Neuronal stem cell (in vitro differentiated cells): ENCODE measurements around the gene CPNE5.

ENCODE experiments used
- DNase-seq: peaks from one replicate; pipeline ENCODE4 v3.0.0-alpha.2; 2013; ENCODE audit warnings: low spot score
- H2AFZ ChIP-seq: one replicate; pipeline ENCODE4 v1.6.1; 2013; ENCODE audit warnings: mild to moderate bottlenecking, low read length, inconsistent platforms
- H2AK5ac ChIP-seq: 2 replicates; pipeline ENCODE4 v1.6.1; 2013; ENCODE audit warnings: low read depth, mild to moderate bottlenecking, inconsistent platforms, low read length, moderate library complexity, mixed read lengths
- H2BK120ac ChIP-seq: 2 replicates; pipeline ENCODE4 v1.6.1; 2013; ENCODE audit warnings: low read depth, mild to moderate bottlenecking, inconsistent platforms, low read length, moderate library complexity, mixed read lengths
- H2BK12ac ChIP-seq: one replicate; pipeline ENCODE4 v1.6.1; 2013; ENCODE audit warnings: low read length, inconsistent platforms
- H2BK15ac ChIP-seq: 2 replicates; pipeline ENCODE4 v1.6.1; 2013; ENCODE audit warnings: mild to moderate bottlenecking, low read length, inconsistent platforms, mixed read lengths
- H2BK5ac ChIP-seq: one replicate; pipeline ENCODE4 v1.6.1; 2013; ENCODE audit warnings: inconsistent platforms, mild to moderate bottlenecking, low read length, moderate library complexity
- H3K14ac ChIP-seq: one replicate; pipeline ENCODE4 v1.6.1; 2013; ENCODE audit warnings: low read length, inconsistent platforms
- H3K18ac ChIP-seq: 2 replicates; pipeline ENCODE4 v1.6.1; 2013; ENCODE audit warnings: low read length, inconsistent platforms
- H3K23ac ChIP-seq: 2 replicates; pipeline ENCODE4 v1.6.1; 2013; ENCODE audit warnings: low read depth, mild to moderate bottlenecking, mixed read lengths, low read length, inconsistent platforms; ENCODE audit not compliant: poor library complexity
- H3K27ac ChIP-seq: replicated peaks from 3 replicates; pipeline ENCODE4 v1.5.1; 2013; ENCODE audit warnings: low read length, inconsistent platforms
- H3K27me3 ChIP-seq, 3 experiments: 2 replicates each; pipeline ENCODE4 v1.6.1; 2013; ENCODE audit warnings: low read length in 3 of 3, mild to moderate bottlenecking in 2 of 3, inconsistent platforms in 1 of 3, low read depth in 1 of 3, mixed read lengths in 1 of 3, moderate library complexity in 1 of 3; ENCODE audit not compliant: control insufficient read depth in 3 of 3, insufficient read depth in 3 of 3
- H3K36me3 ChIP-seq, 2 donors: replicated peaks in 1 of 2; 2 replicates each; pipeline ENCODE4 v1.6.1; 2013; ENCODE audit warnings: low read length in 2 of 2; ENCODE audit not compliant: control insufficient read depth in 2 of 2, insufficient read depth in 2 of 2
- H3K4ac ChIP-seq: 2 replicates; pipeline ENCODE4 v1.6.1; 2013; ENCODE audit warnings: inconsistent platforms, mild to moderate bottlenecking, low read length, moderate library complexity
- H3K4me1 ChIP-seq, 2 donors: 1 replicate in 1 of 2; 2 replicates in 1 of 2; pipeline ENCODE4 v1.6.1; 2013; ENCODE audit warnings: low read length in 2 of 2, low read depth in 1 of 2; ENCODE audit not compliant: control insufficient read depth in 2 of 2, insufficient read depth in 1 of 2
- H3K4me2 ChIP-seq: one replicate; pipeline ENCODE4 v1.6.1; 2013; ENCODE audit warnings: mild to moderate bottlenecking, low read length, inconsistent platforms; ENCODE audit not compliant: insufficient read depth, poor library complexity, severe bottlenecking
- H3K4me3 ChIP-seq, 2 donors: 2 replicates each; pipeline ENCODE4 v1.5.1; 2013; ENCODE audit warnings: low read length in 2 of 2, mild to moderate bottlenecking in 2 of 2, inconsistent platforms in 1 of 2, moderate library complexity in 1 of 2
- H3K79me1 ChIP-seq: one replicate; pipeline ENCODE4 v1.6.1; 2013; ENCODE audit warnings: low read depth, mild to moderate bottlenecking, inconsistent platforms, low read length, moderate library complexity
- H3K9ac ChIP-seq: one replicate; pipeline ENCODE4 v1.6.1; 2013; ENCODE audit warnings: mild to moderate bottlenecking, low read depth, low read length, inconsistent platforms; ENCODE audit not compliant: poor library complexity
- H3K9me3 ChIP-seq, 2 donors: replicated peaks in 1 of 2; 2 replicates each; pipeline versions ENCODE3 to v1.6.1; 2013; ENCODE audit warnings: low read length in 2 of 2, mild to moderate bottlenecking in 2 of 2, inconsistent platforms in 1 of 2, low read depth in 1 of 2, mixed read lengths in 1 of 2, moderate library complexity in 1 of 2; ENCODE audit not compliant: control insufficient read depth in 2 of 2, insufficient read depth in 1 of 2
- H4K8ac ChIP-seq: one replicate; pipeline ENCODE4 v1.6.1; 2013; ENCODE audit warnings: low read depth, mild to moderate bottlenecking, inconsistent platforms, low read length, moderate library complexity
- H4K91ac ChIP-seq: one replicate; pipeline ENCODE4 v1.6.1; 2013; ENCODE audit warnings: low read length, low read depth, mild to moderate bottlenecking, inconsistent platforms; ENCODE audit not compliant: poor library complexity
- WGBS, 2 donors: extraction: QIAGEN DNeasy Blood & Tissue Kit; methylation state at CpG; one replicate each; pipeline ENCODE4 v1.1.7; 2013; ENCODE audit warnings: missing lambda C conversion rate in 2 of 2, mixed read lengths in 1 of 2; ENCODE audit not compliant: insufficient read length in 2 of 2, insufficient replicate concordance in 1 of 2; ENCODE audit errors: extremely low coverage in 2 of 2; 5-methylcytosine and 5-hydroxymethylcytosine counted together

Gene CPNE5

DNA sequence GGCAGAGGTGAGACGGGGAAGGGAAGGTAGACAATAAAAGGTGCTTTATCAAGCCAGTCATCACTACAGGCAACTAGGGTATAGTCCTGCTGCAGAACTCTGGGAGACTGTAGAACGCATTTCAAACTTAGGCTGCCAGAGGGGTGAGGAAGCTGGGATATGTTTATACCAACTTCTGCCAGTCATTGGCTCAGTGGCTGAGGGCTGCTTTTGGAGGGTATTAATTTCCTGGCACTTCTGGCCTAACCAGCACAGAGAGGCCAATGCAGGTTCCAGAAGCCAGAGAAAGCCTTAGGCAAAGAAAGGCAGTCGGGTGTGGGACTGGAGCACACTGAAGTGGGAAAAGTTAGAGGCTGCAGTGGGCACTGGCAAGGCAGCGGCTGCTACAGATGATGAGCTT, 3.9 kb upstream of the CPNE5 start:
- Histone ChIP-seq H2AFZ (no peak overlapping the region), H3K4me2 (no peak overlapping the region), H3K27me3 (peaks cover 16 to 31% (median 22%) of the 10 kb centered on the region in 3 experiments), H2BK12ac (no peak overlapping the region), H2AK5ac (peak overlapping the region; percentile 66), H3K18ac (peak overlapping the region; percentile 19), H2BK5ac (no peak overlapping the region), H2BK120ac (no peak overlapping the region), H3K9ac (no peak overlapping the region), H3K4me3 (no peak overlapping the region), H3K79me1 (no peaks in the 10 kb centered on the region), H2BK15ac (peak overlapping the region; percentile 54), H4K91ac (no peak overlapping the region), H3K4me1 (peaks cover 14 to 17% of the 10 kb centered on the region in 2 donors), H3K36me3 (no peaks in the 10 kb centered on the region), H3K14ac (no peak overlapping the region), H3K9me3 (no peaks in the 10 kb centered on the region), H3K23ac (peak overlapping the region; percentile 3), H3K4ac (no peak overlapping the region), H4K8ac (no peak overlapping the region), H3K27ac (no peak overlapping the region)
- DNase-seq = no peak
- WGBS, 2 donors = no CpG with 5 or more reads among the region's 4 CpGs

DNA sequence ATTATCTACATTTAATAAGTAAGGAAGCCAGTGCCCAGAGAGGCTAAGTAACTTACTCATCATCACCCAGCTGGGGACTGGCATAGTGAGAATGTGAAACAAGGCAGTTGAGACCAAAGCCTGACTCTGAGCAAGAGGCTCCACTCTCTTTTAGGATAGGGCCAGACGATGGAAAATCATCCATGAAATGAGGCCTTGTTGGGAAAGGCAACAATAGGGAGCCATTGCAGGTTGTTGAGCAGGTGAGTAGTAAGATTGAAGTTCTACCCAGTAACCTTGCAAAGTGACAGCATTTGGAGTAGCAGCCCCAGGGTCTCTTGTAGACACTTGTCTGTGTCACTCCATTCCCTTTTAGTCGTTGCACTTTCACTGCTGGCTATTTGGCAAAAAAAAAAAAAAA, 2.5 kb upstream of the CPNE5 start:
- Histone ChIP-seq H3K4me1 (peaks cover 10 to 17% of the 10 kb centered on the region in 2 donors), H3K27ac (no peak overlapping the region), H3K14ac (no peak overlapping the region), H2BK5ac (no peak overlapping the region), H4K8ac (no peak overlapping the region), H3K23ac (no peak overlapping the region), H2AFZ (no peak overlapping the region), H3K18ac (no peak overlapping the region), H3K9ac (no peak overlapping the region), H2BK12ac (no peak overlapping the region), H3K4ac (no peak overlapping the region), H3K4me2 (no peak overlapping the region), H2AK5ac (no peak overlapping the region), H3K36me3 (no peaks in the 10 kb centered on the region), H3K4me3 (no peak overlapping the region), H4K91ac (no peak overlapping the region), H3K79me1 (no peaks in the 10 kb centered on the region), H3K27me3 (peaks cover 19 to 44% (median 37%) of the 10 kb centered on the region in 3 experiments), H2BK15ac (no peak overlapping the region), H2BK120ac (no peak overlapping the region), H3K9me3 (no peaks in the 10 kb centered on the region)
- no peak for DNase-seq
- no CpG with 5 or more reads among the region's 2 CpGs for WGBS, 2 donors

DNA sequence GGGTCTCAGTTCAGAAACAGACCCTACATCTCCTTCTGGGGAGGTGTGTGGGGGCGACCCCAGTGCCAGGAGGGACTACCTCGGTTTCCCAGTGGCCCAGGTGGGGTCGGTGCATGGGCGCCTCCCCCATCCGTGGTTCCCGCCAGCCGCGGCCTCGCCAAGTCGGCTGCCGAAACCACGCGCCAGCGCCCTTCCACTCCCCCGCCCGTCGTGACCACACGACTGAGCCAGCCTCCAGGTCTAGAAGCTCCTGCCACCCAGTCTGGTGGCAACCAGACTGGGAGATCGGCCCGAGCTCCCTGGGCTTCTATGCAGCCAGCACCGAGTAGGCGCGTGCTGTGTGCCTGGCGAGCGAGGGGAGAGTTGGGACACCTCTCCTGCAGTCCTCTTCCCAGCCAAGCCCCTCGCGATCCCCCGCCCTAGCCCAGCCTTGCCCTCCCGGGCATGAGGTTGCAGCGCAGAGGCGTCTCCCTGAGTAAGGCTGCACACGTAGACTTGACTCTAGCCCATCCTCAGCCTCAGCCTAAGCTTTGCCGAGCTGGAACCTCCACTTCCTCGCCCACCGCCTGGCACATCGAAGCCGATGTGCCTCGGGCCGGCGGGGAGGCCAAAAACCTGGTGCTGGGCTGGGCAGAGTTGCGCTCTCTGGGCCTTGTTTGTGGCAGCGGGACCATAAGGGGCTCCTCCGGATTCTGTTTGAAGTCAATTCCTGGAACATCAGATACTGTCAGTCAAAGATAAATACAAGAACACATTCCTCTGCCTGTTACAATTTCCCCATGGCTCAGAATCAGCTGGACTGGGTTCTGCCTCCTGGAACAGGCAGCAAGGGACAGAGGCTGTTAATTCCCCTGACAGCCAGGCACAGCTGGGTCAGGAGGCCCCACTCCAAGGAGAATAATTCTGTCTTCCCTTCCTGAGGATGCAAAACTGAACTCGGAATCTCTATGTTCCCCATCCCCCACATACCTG, 1.5 kb upstream of the CPNE5 start:
- Histone ChIP-seq H3K14ac (peak overlapping the region; percentile 86), H4K8ac (no peak overlapping the region), H3K9ac (peak overlapping the region; percentile 82), H4K91ac (no peak overlapping the region), H3K79me1 (no peaks in the 10 kb centered on the region), H3K4me3 (peak overlapping the region; percentile 42 to 75), H3K4ac (no peak overlapping the region), H3K27ac (no peak overlapping the region), H3K9me3 (no peaks in the 10 kb centered on the region), H2BK5ac (no peak overlapping the region), H2AFZ (peak overlapping the region; percentile 89), H3K27me3 (peaks cover 19 to 51% (median 47%) of the 10 kb centered on the region in 3 experiments), H3K4me1 (peaks cover 10 to 17% of the 10 kb centered on the region in 2 donors), H3K18ac (peak overlapping the region; percentile 55), H2BK15ac (peak overlapping the region; percentile 89), H2BK120ac (no peak overlapping the region), H3K4me2 (peak overlapping the region; percentile 94), H3K23ac (peak overlapping the region; percentile 76), H3K36me3 (no peaks in the 10 kb centered on the region), H2AK5ac (no peak overlapping the region), H2BK12ac (no peak overlapping the region)
- WGBS, 2 donors = no CpG with 5 or more reads among the region's 44 CpGs
- no peak for DNase-seq

DNA sequence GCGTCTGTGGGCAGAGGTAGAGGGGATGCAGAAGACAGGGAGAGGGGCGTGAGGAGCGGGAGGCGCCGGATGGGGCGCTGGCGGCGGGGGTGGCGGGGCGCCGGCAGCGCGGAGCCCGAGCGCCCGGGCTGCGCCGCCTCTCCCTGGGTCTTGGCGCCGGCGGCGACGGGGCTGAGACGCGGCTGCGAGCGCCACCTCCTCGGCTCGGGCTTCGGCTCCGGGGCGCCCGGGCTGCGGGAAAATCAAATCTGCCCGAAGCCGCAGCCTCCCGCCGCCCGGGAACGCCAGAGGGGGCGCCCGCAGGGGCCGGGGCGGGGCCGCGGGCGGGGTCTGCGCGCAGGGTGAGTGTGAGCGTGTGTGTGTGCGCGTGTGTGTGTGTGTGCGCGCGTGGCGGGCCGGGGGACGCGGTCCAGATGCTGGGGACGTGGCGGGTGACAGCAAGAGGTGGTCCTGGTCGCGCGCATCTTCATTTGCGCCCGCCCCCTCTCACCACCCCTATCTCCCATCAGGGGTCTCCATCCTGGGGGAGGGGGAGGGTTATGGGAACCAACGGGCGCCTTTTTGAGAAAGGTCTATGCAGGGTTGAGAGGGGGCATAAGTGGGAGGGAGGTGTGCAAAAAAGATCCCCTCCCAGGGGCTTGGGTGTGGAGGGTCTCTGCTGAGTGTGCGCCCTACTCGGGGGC, 646 bp upstream of the CPNE5 start:
- H2BK120ac ChIP-seq = no peak overlapping the region
- H2AFZ ChIP-seq = peak overlapping the region; percentile 89
- H3K36me3 ChIP-seq = no peaks in the 10 kb centered on the region
- no peak for DNase-seq
- H3K9ac ChIP-seq = peak overlapping the region; percentile 82
- no peaks in the 10 kb centered on the region for H3K79me1 ChIP-seq
- WGBS, 2 donors = no CpG with 5 or more reads among the region's 70 CpGs
- peak overlapping the region; percentile 42 to 75 for H3K4me3 ChIP-seq
- no peak overlapping the region for H4K91ac ChIP-seq
- no peak overlapping the region for H4K8ac ChIP-seq
- H3K18ac ChIP-seq = peak overlapping the region; percentile 89
- no peak overlapping the region for H2AK5ac ChIP-seq
- peak overlapping the region; percentile 92 for H2BK15ac ChIP-seq
- H3K14ac ChIP-seq = peak overlapping the region; percentile 86
- peaks cover 11 to 19% of the 10 kb centered on the region in 2 donors for H3K4me1 ChIP-seq
- H2BK5ac ChIP-seq = no peak overlapping the region
- H3K9me3 ChIP-seq = no peaks in the 10 kb centered on the region
- H3K27me3 ChIP-seq = peaks cover 19 to 57% (median 48%) of the 10 kb centered on the region in 3 experiments
- no peak overlapping the region for H3K4ac ChIP-seq
- no peak overlapping the region for H2BK12ac ChIP-seq
- H3K27ac ChIP-seq = no peak overlapping the region
- H3K4me2 ChIP-seq = peak overlapping the region; percentile 94
- peak overlapping the region; percentile 76 for H3K23ac ChIP-seq
